Camera-type eye (tissue), 1 donor: Measurements from ENCODE around the gene PSG6. TPM values are rescaled to one million over a fixed set of nuclear protein-coding genes. Genes with fewer than 3 reads are reported as not detected.

ENCODE experiments used
- total RNA-seq: library from RNA; depleted of rRNA; stranded (reverse); fragments of >200 nt; gene quantifications from one replicate; pipeline ENCODE4 v1.2.3, GENCODE V29; 2014

PSG6 gene
- total RNA-seq = not detected

GRCh38 chr19:42917634-42918033 lies at the start of gene PSG6:
PSG6 (minus strand) TSS chr19:42917894; CDS start chr19:42917792, 102 bp downstream.

DNA sequence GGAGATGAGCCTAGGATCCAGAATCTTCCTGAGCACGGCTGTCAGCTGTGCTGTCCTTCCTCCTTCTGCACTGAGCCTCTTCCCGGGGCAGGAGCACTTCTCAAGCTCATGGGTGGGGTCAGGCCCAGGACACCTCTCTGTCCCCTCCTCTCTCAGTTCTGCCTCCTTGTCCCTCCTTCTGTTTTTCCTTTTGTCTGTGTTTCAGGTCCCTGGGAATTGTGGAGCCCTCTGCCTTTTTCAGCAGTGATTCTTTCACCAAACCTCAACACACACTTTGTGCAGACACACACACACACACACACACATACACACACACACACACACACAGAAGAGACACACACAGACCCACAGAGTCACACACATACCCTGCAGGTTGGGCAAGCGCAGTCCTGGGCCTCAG lies 19.4 kb upstream of the PSG6 start, which contains the start of gene PSG7:
Gene PSG7, minus strand, starts transcription at position 101 of the 400 bp plus-strand sequence. CDS start 131 bp downstream, outside the sequence.

DNA sequence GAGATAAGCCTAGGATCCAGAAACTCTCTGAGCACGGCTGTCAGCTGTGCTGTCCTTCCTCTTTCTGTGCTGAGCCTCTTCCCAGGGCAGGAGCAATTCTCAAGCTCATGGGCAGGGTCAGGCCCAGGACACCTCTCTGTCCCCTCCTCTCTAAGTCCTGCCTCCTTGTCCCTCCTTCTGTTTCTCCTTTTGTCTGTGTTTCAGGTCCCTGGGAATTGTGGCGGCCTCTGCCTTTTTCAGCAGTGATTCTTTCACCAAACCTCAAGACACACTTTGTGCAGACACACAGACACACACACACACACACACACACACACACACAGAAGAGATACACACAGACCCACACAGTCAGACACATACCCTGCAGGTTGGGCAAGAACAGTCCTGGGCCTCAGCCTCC lies 38.1 kb downstream of the PSG6 start, which contains the start of gene PSG1:
Gene PSG1, minus strand, starts transcription at position 101 of the 400 bp plus-strand sequence. CDS start 132 bp downstream, outside the sequence.

Other genes with a start within 250 kb of the PSG6 start
- not detected for gene PSG3, start 177.4 kb downstream of the PSG6 start, total RNA-seq
- gene PSG8, start 152.2 kb downstream of the PSG6 start, total RNA-seq = not detected
- not detected for gene PSG1, start 38.2 kb downstream of the PSG6 start, total RNA-seq
- gene PSG7, start 19.3 kb upstream of the PSG6 start, total RNA-seq = not detected
- gene PSG11, start 108.6 kb upstream of the PSG6 start, total RNA-seq = not detected
- not detected for gene PSG2, start 164.8 kb upstream of the PSG6 start, total RNA-seq